Measurements from ENCODE around the gene BCL2L14.
"Not testable (repeated sequence)": the region's sequence is repeated elsewhere in the genome, so short reads cannot be mapped to it uniquely, and the experiment has no call there.

The BCL2L14 gene

GRCh38 chr12:12108441-12109058 is 37.8 kb downstream of the BCL2L14 start:
- Histone ChIP-seq H3K4me3 (ENCODE audit: low read depth, low read length) (no peak overlapping the region), H3K36me3 (ENCODE audit: insufficient read depth, low read length) (no peaks in the 10 kb centered on the region; the same call in 1 of the 2 replicates), H3K27ac (ENCODE audit: low read depth, low read length) (no peak overlapping the region), H2AFZ (ENCODE audit: low read length, unreplicated experiment) (no peak overlapping the region), H3K27me3 (ENCODE audit: insufficient read depth, low read length) (no peaks in the 10 kb centered on the region), H3K4me1 (ENCODE audit: control insufficient read depth, insufficient read depth, low read length, unreplicated experiment) (no peaks in the 10 kb centered on the region), H3K79me2 (ENCODE audit: control insufficient read depth, insufficient read depth, low read length, unreplicated experiment) (no peaks in the 10 kb centered on the region)

DNA sequence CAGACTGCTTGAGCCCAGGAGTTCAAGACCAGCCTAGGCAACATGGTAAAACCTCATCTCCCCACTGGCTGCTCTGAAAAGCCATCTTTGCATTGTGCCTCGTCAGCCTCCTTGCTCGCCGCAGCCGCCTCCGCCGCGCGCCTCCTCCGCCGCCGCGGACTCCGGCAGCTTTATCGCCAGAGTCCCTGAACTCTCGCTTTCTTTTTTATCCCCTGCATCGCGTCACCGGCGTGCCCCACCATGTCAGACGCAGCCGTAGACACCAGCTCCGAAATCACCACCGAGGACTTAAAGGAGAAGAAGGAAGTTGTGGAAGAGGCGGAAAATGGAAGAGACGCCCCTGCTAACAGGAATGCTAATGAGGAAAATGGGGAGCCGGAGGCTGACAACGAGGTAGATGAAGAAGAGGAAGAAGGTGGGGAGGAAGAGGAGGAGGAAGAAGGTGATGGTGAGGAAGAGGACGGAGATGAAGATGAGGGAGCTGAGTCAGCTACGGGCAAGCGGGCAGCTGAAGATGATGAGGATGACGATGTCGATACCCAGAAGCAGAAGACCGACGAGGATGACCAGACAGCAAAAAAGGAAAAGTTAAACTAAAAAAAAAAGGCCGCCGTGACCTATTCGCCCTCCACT is 40.3 kb downstream of the BCL2L14 start:
- not testable (repeated sequence) for H3K4me3 ChIP-seq (ENCODE audit: low read depth, low read length); H3K79me2 ChIP-seq (ENCODE audit: control insufficient read depth, insufficient read depth, low read length, unreplicated experiment)

GRCh38 chr12:12115514-12115913 is 44.8 kb downstream of the BCL2L14 start:
- Histone ChIP-seq H3K4me3 (ENCODE audit: low read depth, low read length) (no peak overlapping the region), H2AFZ (ENCODE audit: low read length, unreplicated experiment) (no peak overlapping the region), H3K27ac (ENCODE audit: low read depth, low read length) (no peak overlapping the region), H3K79me2 (ENCODE audit: control insufficient read depth, insufficient read depth, low read length, unreplicated experiment) (no peaks in the 10 kb centered on the region), H3K27me3 (ENCODE audit: insufficient read depth, low read length) (no peaks in the 10 kb centered on the region), H3K4me1 (ENCODE audit: control insufficient read depth, insufficient read depth, low read length, unreplicated experiment) (no peaks in the 10 kb centered on the region), H3K36me3 (ENCODE audit: insufficient read depth, low read length) (no peaks in the 10 kb centered on the region; the same call in 1 of the 2 replicates)

More for the DNA sequence above, 40.3 kb downstream of the BCL2L14 start:
- not testable (repeated sequence) for H3K36me3 ChIP-seq (ENCODE audit: insufficient read depth, low read length); H3K4me1 ChIP-seq (ENCODE audit: control insufficient read depth, insufficient read depth, low read length, unreplicated experiment); H2AFZ ChIP-seq (ENCODE audit: low read length, unreplicated experiment); H3K27ac ChIP-seq (ENCODE audit: low read depth, low read length); H3K27me3 ChIP-seq (ENCODE audit: insufficient read depth, low read length)

- Histone ChIP-seq H3K79me2 (ENCODE audit: control insufficient read depth, insufficient read depth, low read length, unreplicated experiment) (no peaks in the 10 kb centered on the region), H3K4me3 (ENCODE audit: low read depth, low read length) (no peak overlapping the region), H3K4me1 (ENCODE audit: control insufficient read depth, insufficient read depth, low read length, unreplicated experiment) (no peaks in the 10 kb centered on the region), H3K36me3 (ENCODE audit: insufficient read depth, low read length) (no peaks in the 10 kb centered on the region; the same call in 1 of the 2 replicates), H2AFZ (ENCODE audit: low read length, unreplicated experiment) (no peak overlapping the region), H3K27ac (ENCODE audit: low read depth, low read length) (no peak overlapping the region), H3K27me3 (ENCODE audit: insufficient read depth, low read length) (no peaks in the 10 kb centered on the region)
Measured at GRCh38 chr12:12116677-12117076, 45.9 kb downstream of the BCL2L14 start.

DNA sequence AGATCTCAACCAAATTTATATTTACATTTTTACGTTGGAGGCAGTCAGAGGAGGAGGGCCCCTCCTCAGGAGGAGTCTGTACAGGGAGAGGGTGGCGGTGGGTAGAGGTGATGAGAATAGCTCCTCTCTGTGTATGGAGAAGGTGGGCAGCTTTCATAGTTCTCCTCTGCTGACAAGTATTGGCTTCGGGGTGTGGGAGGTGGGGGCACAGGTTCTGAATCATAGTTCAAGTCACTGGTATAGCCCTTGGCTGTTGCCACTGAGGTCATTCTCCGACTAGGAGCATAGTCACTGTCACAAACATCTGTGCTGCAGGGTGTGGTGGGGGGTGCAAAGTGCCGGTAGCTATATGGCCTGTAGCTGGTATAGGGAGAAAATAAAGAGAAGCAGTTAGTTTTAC is 50.3 kb downstream of the BCL2L14 start:
- Histone ChIP-seq H3K27me3 (ENCODE audit: insufficient read depth, low read length) (no peaks in the 10 kb centered on the region), H3K4me1 (ENCODE audit: control insufficient read depth, insufficient read depth, low read length, unreplicated experiment) (no peaks in the 10 kb centered on the region), H3K79me2 (ENCODE audit: control insufficient read depth, insufficient read depth, low read length, unreplicated experiment) (no peaks in the 10 kb centered on the region), H3K27ac (ENCODE audit: low read depth, low read length) (no peak overlapping the region), H3K36me3 (ENCODE audit: insufficient read depth, low read length) (no peaks in the 10 kb centered on the region; the same call in 1 of the 2 replicates), H3K4me3 (ENCODE audit: low read depth, low read length) (no peak overlapping the region), H2AFZ (ENCODE audit: low read length, unreplicated experiment) (no peak overlapping the region)

GRCh38 chr12:12123036-12123604 is 52.4 kb downstream of the BCL2L14 start:
- Histone ChIP-seq H3K79me2 (ENCODE audit: control insufficient read depth, insufficient read depth, low read length, unreplicated experiment) (no peaks in the 10 kb centered on the region), H3K36me3 (ENCODE audit: insufficient read depth, low read length) (no peaks in the 10 kb centered on the region; the same call in none of the 2 replicates), H3K4me3 (ENCODE audit: low read depth, low read length) (no peak overlapping the region)

DNA sequence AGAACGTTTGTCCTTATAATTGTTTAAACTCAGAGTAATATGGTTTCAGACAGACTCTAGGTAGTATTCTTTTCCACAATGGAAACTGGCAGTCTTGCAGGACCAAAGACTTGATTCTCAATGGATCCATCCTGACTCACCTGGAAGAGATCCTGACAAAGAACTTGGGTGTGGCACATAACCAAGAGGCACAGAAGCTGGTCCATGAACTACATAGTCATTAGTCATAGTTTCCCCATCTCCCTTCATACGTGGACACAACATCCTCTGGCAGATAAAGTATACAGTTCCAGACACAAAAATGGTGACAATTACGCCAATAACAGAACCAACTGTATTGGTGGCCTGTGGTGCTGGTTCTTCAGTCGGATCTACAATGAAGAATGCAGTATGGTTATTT is 55.8 kb downstream of the BCL2L14 start:
- Histone ChIP-seq H2AFZ (ENCODE audit: low read length, unreplicated experiment) (no peak overlapping the region), H3K4me1 (ENCODE audit: control insufficient read depth, insufficient read depth, low read length, unreplicated experiment) (no peaks in the 10 kb centered on the region), H3K36me3 (ENCODE audit: insufficient read depth, low read length) (peaks cover under 1% of the 10 kb centered on the region; the same call in 1 of the 2 replicates), H3K4me3 (ENCODE audit: low read depth, low read length) (no peak overlapping the region), H3K27ac (ENCODE audit: low read depth, low read length) (no peak overlapping the region), H3K27me3 (ENCODE audit: insufficient read depth, low read length) (no peaks in the 10 kb centered on the region), H3K79me2 (ENCODE audit: control insufficient read depth, insufficient read depth, low read length, unreplicated experiment) (no peaks in the 10 kb centered on the region)

More at GRCh38 chr12:12123036-12123604, 52.4 kb downstream of the BCL2L14 start:
- Histone ChIP-seq H2AFZ (ENCODE audit: low read length, unreplicated experiment) (no peak overlapping the region), H3K4me1 (ENCODE audit: control insufficient read depth, insufficient read depth, low read length, unreplicated experiment) (no peaks in the 10 kb centered on the region), H3K27me3 (ENCODE audit: insufficient read depth, low read length) (no peaks in the 10 kb centered on the region), H3K27ac (ENCODE audit: low read depth, low read length) (no peak overlapping the region)

GRCh38 chr12:12127304-12127703 is 56.6 kb downstream of the BCL2L14 start:
- H3K27ac ChIP-seq (ENCODE audit: low read depth, low read length) = no peak overlapping the region
- H3K27me3 ChIP-seq (ENCODE audit: insufficient read depth, low read length) = no peaks in the 10 kb centered on the region
- no peaks in the 10 kb centered on the region for H3K79me2 ChIP-seq (ENCODE audit: control insufficient read depth, insufficient read depth, low read length, unreplicated experiment)
- no peak overlapping the region for H3K4me3 ChIP-seq (ENCODE audit: low read depth, low read length)
- peaks cover 4% of the 10 kb centered on the region; the same call in 1 of the 2 replicates for H3K36me3 ChIP-seq (ENCODE audit: insufficient read depth, low read length)
- H2AFZ ChIP-seq (ENCODE audit: low read length, unreplicated experiment) = no peak overlapping the region
- no peaks in the 10 kb centered on the region for H3K4me1 ChIP-seq (ENCODE audit: control insufficient read depth, insufficient read depth, low read length, unreplicated experiment)

DNA sequence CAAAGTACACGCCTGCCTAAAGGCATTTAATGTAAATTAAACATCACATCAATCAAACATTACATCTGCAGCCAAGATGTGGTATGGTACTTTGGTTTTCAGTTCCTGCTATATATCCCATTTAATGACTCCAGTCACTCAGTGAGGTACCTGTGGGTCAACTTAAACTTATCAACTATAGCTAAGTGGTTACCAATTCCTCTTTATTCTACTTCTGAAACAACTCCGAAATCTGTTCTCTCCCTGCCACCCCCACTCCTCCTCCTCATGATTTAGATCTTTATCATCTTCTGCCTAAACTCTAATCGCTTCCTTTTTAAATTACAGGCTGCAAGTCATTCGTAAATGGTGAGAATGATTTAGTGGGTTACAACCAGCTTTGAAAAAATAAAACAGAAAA is 57.9 kb downstream of the BCL2L14 start:
- no peak overlapping the region for H2AFZ ChIP-seq (ENCODE audit: low read length, unreplicated experiment)
- H3K36me3 ChIP-seq (ENCODE audit: insufficient read depth, low read length) = peaks cover 4% of the 10 kb centered on the region; the same call in 1 of the 2 replicates
- no peaks in the 10 kb centered on the region for H3K79me2 ChIP-seq (ENCODE audit: control insufficient read depth, insufficient read depth, low read length, unreplicated experiment)
- H3K27ac ChIP-seq (ENCODE audit: low read depth, low read length) = no peak overlapping the region
- H3K4me1 ChIP-seq (ENCODE audit: control insufficient read depth, insufficient read depth, low read length, unreplicated experiment) = no peaks in the 10 kb centered on the region
- H3K4me3 ChIP-seq (ENCODE audit: low read depth, low read length) = no peak overlapping the region
- no peaks in the 10 kb centered on the region for H3K27me3 ChIP-seq (ENCODE audit: insufficient read depth, low read length)

GRCh38 chr12:12133259-12133658 is 62.5 kb downstream of the BCL2L14 start:
- Histone ChIP-seq H3K4me1 (ENCODE audit: control insufficient read depth, insufficient read depth, low read length, unreplicated experiment) (no peaks in the 10 kb centered on the region), H3K27ac (ENCODE audit: low read depth, low read length) (no peak overlapping the region), H3K36me3 (ENCODE audit: insufficient read depth, low read length) (peaks cover 4% of the 10 kb centered on the region; the same call in 1 of the 2 replicates), H3K79me2 (ENCODE audit: control insufficient read depth, insufficient read depth, low read length, unreplicated experiment) (no peaks in the 10 kb centered on the region), H3K27me3 (ENCODE audit: insufficient read depth, low read length) (no peaks in the 10 kb centered on the region), H2AFZ (ENCODE audit: low read length, unreplicated experiment) (no peak overlapping the region), H3K4me3 (ENCODE audit: low read depth, low read length) (no peak overlapping the region)

GRCh38 chr12:12133785-12134184 is 63.0 kb downstream of the BCL2L14 start:
- Histone ChIP-seq H2AFZ (ENCODE audit: low read length, unreplicated experiment) (no peak overlapping the region), H3K27me3 (ENCODE audit: insufficient read depth, low read length) (no peaks in the 10 kb centered on the region), H3K4me1 (ENCODE audit: control insufficient read depth, insufficient read depth, low read length, unreplicated experiment) (no peaks in the 10 kb centered on the region), H3K27ac (ENCODE audit: low read depth, low read length) (no peak overlapping the region), H3K36me3 (ENCODE audit: insufficient read depth, low read length) (peaks cover 4% of the 10 kb centered on the region; the same call in 1 of the 2 replicates), H3K4me3 (ENCODE audit: low read depth, low read length) (no peak overlapping the region), H3K79me2 (ENCODE audit: control insufficient read depth, insufficient read depth, low read length, unreplicated experiment) (no peaks in the 10 kb centered on the region)

Measured in ACC112 (cell line).